ENCODE results near the gene TMEM30A.

Gene TMEM30A

GRCh38 chr6:75262716-75263400, 21.7 kb downstream of the TMEM30A start:
- no peak for DNase-seq (ENCODE audit: low read depth)

- DNase-seq (ENCODE audit: low read depth), result no peak
Measured at GRCh38 chr6:75261299-75261698, 23.3 kb downstream of the TMEM30A start.

GRCh38 chr6:75257343-75258087, 27.1 kb downstream of the TMEM30A start:
- no peak for DNase-seq (ENCODE audit: low read depth)

GRCh38 chr6:75250552-75250951, 34.0 kb downstream of the TMEM30A start:
- DNase-seq (ENCODE audit: low read depth), result no peak

- DNase-seq (ENCODE audit: low read depth), result no peak
Measured at GRCh38 chr6:75249837-75250236, 34.8 kb downstream of the TMEM30A start.

- DNase-seq (ENCODE audit: low read depth), result no peak
Measured at GRCh38 chr6:75246386-75246785, 38.2 kb downstream of the TMEM30A start.

GRCh38 chr6:75244063-75244584, 40.5 kb downstream of the TMEM30A start:
- no peak for DNase-seq (ENCODE audit: low read depth)

- peak; percentile 75 for DNase-seq (ENCODE audit: low read depth)
Measured at GRCh38 chr6:75243333-75244062, 41.1 kb downstream of the TMEM30A start, which contains the start of gene COX7A2. TSS of gene COX7A2 (minus strand) at chr6:75243801. CDS start at chr6:75243734, 67 bp downstream.

- no peak for DNase-seq (ENCODE audit: low read depth)
Measured at GRCh38 chr6:75236630-75237029, 48.0 kb downstream of the TMEM30A start.

- DNase-seq (ENCODE audit: low read depth), result no peak
Measured at GRCh38 chr6:75235271-75235670, 49.3 kb downstream of the TMEM30A start.

- DNase-seq (ENCODE audit: low read depth), result no peak
Measured at GRCh38 chr6:75234126-75234865, 50.3 kb downstream of the TMEM30A start.

GRCh38 chr6:75233092-75233615, 51.4 kb downstream of the TMEM30A start:
- no peak for DNase-seq (ENCODE audit: low read depth)

- no peak for DNase-seq (ENCODE audit: low read depth)
Measured at GRCh38 chr6:75230484-75231325, 53.9 kb downstream of the TMEM30A start.

- DNase-seq (ENCODE audit: low read depth), result no peak
Measured at GRCh38 chr6:75224303-75224926, 60.2 kb downstream of the TMEM30A start.

- no peak for DNase-seq (ENCODE audit: low read depth)
Measured at GRCh38 chr6:75223428-75223827, 61.2 kb downstream of the TMEM30A start.

GRCh38 chr6:75222261-75222660, 62.3 kb downstream of the TMEM30A start:
- no peak for DNase-seq (ENCODE audit: low read depth)

- no peak for DNase-seq (ENCODE audit: low read depth)
Measured at GRCh38 chr6:75221116-75221515, 63.5 kb downstream of the TMEM30A start.

- no peak for DNase-seq (ENCODE audit: low read depth)
Measured at GRCh38 chr6:75220357-75220756, 64.2 kb downstream of the TMEM30A start.

GRCh38 chr6:75219263-75219662, 65.3 kb downstream of the TMEM30A start:
- DNase-seq (ENCODE audit: low read depth), result no peak

- no peak for DNase-seq (ENCODE audit: low read depth)
Measured at GRCh38 chr6:75217193-75217592, 67.4 kb downstream of the TMEM30A start.

Measured in stimulated activated CD8-positive, alpha-beta memory T cell treated with anti-CD3 and anti-CD28 coated beads, Interleukin-15, amount 100 ng/mL, for 1 hour (primary cell).